Thoracic aorta (tissue), 2 donors: Measurements from ENCODE around the gene CXCL6. TPM values are rescaled to one million over a fixed set of nuclear protein-coding genes. Genes with fewer than 3 reads are reported as not detected.

Experiments used
- ATAC-seq: fragments of 150-250 bp; one replicate; pipeline ENCODE4 v1.8.0; 2017; ENCODE audit warnings: low read depth; ENCODE audit not compliant: insufficient number of reproducible peaks, low FRiP score
- DNase-seq: peaks from one replicate; pipeline ENCODE4 v3.0.0-alpha.2; 2020; ENCODE audit warnings: low spot score
- H3K27ac ChIP-seq, 2 donors: fragments of 200-600 bp; sonication (generic); 1 replicate in 1 of 2; 2 replicates in 1 of 2; pipeline ENCODE4 v1.5.1; 2016; ENCODE audit warnings: mild to moderate bottlenecking in 2 of 2, moderate library complexity in 2 of 2
- H3K27me3 ChIP-seq: fragments of 200-600 bp; sonication (generic); replicated peaks from 2 replicates; pipeline ENCODE4 v1.6.0; 2016; ENCODE audit warnings: mild to moderate bottlenecking; ENCODE audit not compliant: insufficient read depth
- H3K36me3 ChIP-seq: fragments of 200-600 bp; sonication (generic); one replicate; pipeline ENCODE4 v1.5.1; 2016
- H3K4me1 ChIP-seq, 2 donors: fragments of 200-600 bp; sonication (generic); 1 replicate in 1 of 2; 2 replicates in 1 of 2; pipeline versions ENCODE4 v1.5.1 to v1.6.0; 2016; ENCODE audit warnings: low read depth in 2 of 2, mild to moderate bottlenecking in 1 of 2; ENCODE audit not compliant: control insufficient read depth in 1 of 2
- H3K4me3 ChIP-seq: fragments of 200-600 bp; sonication (generic); 2 replicates; pipeline ENCODE4 v1.5.1; 2016; ENCODE audit warnings: mild to moderate bottlenecking
- H3K9me3 ChIP-seq: fragments of 200-600 bp; sonication (generic); 2 replicates; pipeline ENCODE4 v1.5.1; 2016
- CTCF ChIP-seq: fragments of 200-600 bp; sonication (generic); IDR thresholded peaks from one replicate; pipeline ENCODE4 v1.5.1; 2019; ENCODE audit warnings: antibody characterized with exemption
- total RNA-seq, 2 donors: library from RNA; depleted of rRNA; stranded (reverse); fragments of >200 nt; gene quantifications; one replicate each; pipeline versions ENCODE4 v1.1.0 to v1.2.3, GENCODE V29; 2016

The CXCL6 gene
- total RNA-seq, 2 donors from 2014 or later: not detected

- H3K4me1 ChIP-seq: no peaks in the 10 kb centered on the region
- no peaks in the 10 kb centered on the region for H3K9me3 ChIP-seq
- H3K27me3 ChIP-seq: no peaks in the 10 kb centered on the region
- H3K4me3 ChIP-seq: no peak overlapping the region
- no peak overlapping the region for H3K27ac ChIP-seq
- no peaks in the 10 kb centered on the region for H3K36me3 ChIP-seq
- DNase-seq (no peak), ATAC-seq (no peak)
- no peak for TF ChIP-seq CTCF
Observed at GRCh38 chr4:73885574-73886267, 49.2 kb downstream of the CXCL6 start.

Other genes with a start within 250 kb of the CXCL6 start
- gene RASSF6, start 216.2 kb upstream of the CXCL6 start, total RNA-seq: under 1 TPM in 1 of 2 donors, not detected in 1; 0.56 TPM
- 1 to 10 TPM; 5.4 to 6.9 TPM for gene CXCL8, start 96.1 kb upstream of the CXCL6 start, total RNA-seq
- not detected for gene PF4V1, start 16.6 kb downstream of the CXCL6 start, total RNA-seq
- gene CXCL1, start 32.7 kb downstream of the CXCL6 start, total RNA-seq: 1 to 10 TPM in 1 of 2 donors, under 1 TPM in 1; 0.68 to 8.7 TPM
- gene PF4, start 145.3 kb downstream of the CXCL6 start, total RNA-seq: not detected
- gene PPBP, start 151.5 kb downstream of the CXCL6 start, total RNA-seq: not detected
- under 1 TPM in 1 of 2 donors, not detected in 1; 0.49 TPM for gene CXCL5, start 162.0 kb downstream of the CXCL6 start, total RNA-seq
- gene CXCL3, start 202.0 kb downstream of the CXCL6 start, total RNA-seq: 10 to 100 TPM in 1 of 2 donors, 1 to 10 TPM in 1; 4.9 to 11.9 TPM